Panc1 (cell line): ENCODE measurements around the gene UGT1A4.

Source experiments
- POLR2AphosphoS5 ChIP-seq: IDR thresholded peaks from 2 replicates; pipeline ENCODE4 v1.6.1; 2012; ENCODE audit warnings: mild to moderate bottlenecking, low read depth, low read length, moderate library complexity
- TF ChIP-seq, protein P1 (sequence below): fragments of 450-650 bp; IDR thresholded peaks from 2 replicates; pipeline ENCODE4 v1.5.1; 2017; ENCODE audit warnings: mild to moderate bottlenecking

DNA sequence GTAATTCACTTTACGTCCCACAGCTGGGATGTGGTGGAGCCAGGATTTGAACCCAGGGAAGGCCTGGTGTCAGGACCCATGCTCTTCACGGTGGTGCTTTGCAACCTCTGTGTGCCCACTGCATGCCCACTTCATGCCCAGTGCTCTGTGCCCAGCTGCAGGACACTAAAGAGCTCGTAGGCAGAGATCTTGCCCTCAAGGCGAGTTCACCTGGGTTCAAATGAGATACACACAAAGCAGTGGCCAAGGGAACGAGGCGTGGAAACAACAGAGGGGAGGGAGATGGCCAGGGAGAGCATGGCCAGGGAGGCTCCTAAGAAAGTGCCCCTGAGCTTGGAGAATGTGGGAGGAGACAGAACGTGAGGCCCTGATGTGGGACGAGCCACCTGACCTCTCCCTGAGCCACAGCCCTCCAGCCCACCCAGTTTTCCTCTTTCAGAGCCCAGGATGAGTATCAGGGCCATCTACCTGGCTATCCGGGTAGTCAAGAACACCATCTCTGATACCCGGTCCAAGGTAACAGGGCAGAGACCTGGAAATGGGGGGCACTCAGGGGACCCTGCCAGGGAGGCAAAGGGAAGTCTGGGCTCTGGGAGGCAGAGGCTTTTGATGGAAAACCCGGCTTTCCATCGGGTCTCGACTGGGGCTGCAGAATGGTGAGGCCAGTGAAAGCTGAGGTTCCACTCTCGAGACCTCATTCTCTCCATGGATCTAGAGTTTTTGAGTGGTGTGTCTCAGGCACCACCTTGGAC lies 80.0 kb downstream of the UGT1A4 start:
- TF ChIP-seq, protein P1, sequence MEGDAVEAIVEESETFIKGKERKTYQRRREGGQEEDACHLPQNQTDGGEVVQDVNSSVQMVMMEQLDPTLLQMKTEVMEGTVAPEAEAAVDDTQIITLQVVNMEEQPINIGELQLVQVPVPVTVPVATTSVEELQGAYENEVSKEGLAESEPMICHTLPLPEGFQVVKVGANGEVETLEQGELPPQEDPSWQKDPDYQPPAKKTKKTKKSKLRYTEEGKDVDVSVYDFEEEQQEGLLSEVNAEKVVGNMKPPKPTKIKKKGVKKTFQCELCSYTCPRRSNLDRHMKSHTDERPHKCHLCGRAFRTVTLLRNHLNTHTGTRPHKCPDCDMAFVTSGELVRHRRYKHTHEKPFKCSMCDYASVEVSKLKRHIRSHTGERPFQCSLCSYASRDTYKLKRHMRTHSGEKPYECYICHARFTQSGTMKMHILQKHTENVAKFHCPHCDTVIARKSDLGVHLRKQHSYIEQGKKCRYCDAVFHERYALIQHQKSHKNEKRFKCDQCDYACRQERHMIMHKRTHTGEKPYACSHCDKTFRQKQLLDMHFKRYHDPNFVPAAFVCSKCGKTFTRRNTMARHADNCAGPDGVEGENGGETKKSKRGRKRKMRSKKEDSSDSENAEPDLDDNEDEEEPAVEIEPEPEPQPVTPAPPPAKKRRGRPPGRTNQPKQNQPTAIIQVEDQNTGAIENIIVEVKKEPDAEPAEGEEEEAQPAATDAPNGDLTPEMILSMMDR = no peak
- TF ChIP-seq POLR2AphosphoS5 = no peak
